H9 (cell line): Measurements from ENCODE around the gene PRSS50. TPM values are rescaled to one million over a fixed set of nuclear protein-coding genes. Genes with fewer than 3 reads are reported as not detected.

ENCODE experiments used
- DNase-seq: peaks from one replicate; pipeline ENCODE4 v3.0.0-alpha.2; 2017
- H2AFZ ChIP-seq: one replicate; pipeline ENCODE4 v1.6.1; 2013; ENCODE audit warnings: mild to moderate bottlenecking, low read length, control low read depth, moderate library complexity
- H2AK5ac ChIP-seq: 2 replicates; pipeline ENCODE4 v1.6.1; 2013; ENCODE audit warnings: low read length, control low read depth, mixed read lengths; ENCODE audit not compliant: insufficient read length
- H2BK120ac ChIP-seq: one replicate; pipeline ENCODE4 v1.6.1; 2013; ENCODE audit warnings: low read depth, mild to moderate bottlenecking, low read length, control low read depth, inconsistent platforms; ENCODE audit not compliant: poor library complexity, severe bottlenecking
- H2BK12ac ChIP-seq: 2 replicates; pipeline ENCODE4 v1.6.1; 2013; ENCODE audit warnings: low read length, control low read depth, mixed read lengths, low read depth; ENCODE audit not compliant: insufficient read length
- H2BK15ac ChIP-seq: 2 replicates; pipeline ENCODE4 v1.6.1; 2013; ENCODE audit warnings: low read depth, low read length, control low read depth
- H2BK20ac ChIP-seq: one replicate; pipeline ENCODE4 v1.6.1; 2013; ENCODE audit warnings: low read depth, mild to moderate bottlenecking, low read length, control low read depth, inconsistent platforms; ENCODE audit not compliant: poor library complexity, severe bottlenecking
- H2BK5ac ChIP-seq: 2 replicates; pipeline ENCODE4 v1.6.1; 2013; ENCODE audit warnings: low read length, control low read depth, mixed read lengths; ENCODE audit not compliant: insufficient read length
- H3K14ac ChIP-seq: 2 replicates; pipeline ENCODE4 v1.6.1; 2013; ENCODE audit warnings: low read length, control low read depth; ENCODE audit not compliant: insufficient read depth
- H3K18ac ChIP-seq: 2 replicates; pipeline ENCODE4 v1.6.1; 2013; ENCODE audit warnings: low read depth, mild to moderate bottlenecking, mixed read lengths, low read length, control low read depth; ENCODE audit not compliant: insufficient read length
- H3K23ac ChIP-seq: 2 replicates; pipeline ENCODE4 v1.6.1; 2013; ENCODE audit warnings: low read length, control low read depth, mixed read lengths, low read depth; ENCODE audit not compliant: insufficient read length
- H3K23me2 ChIP-seq: 2 replicates; pipeline ENCODE4 v1.6.1; 2013; ENCODE audit warnings: low read depth, mild to moderate bottlenecking, mixed read lengths, low read length, control low read depth; ENCODE audit not compliant: insufficient read length, poor library complexity, severe bottlenecking
- H3K27ac ChIP-seq: 2 replicates; pipeline ENCODE4 v1.5.1; 2013; ENCODE audit warnings: low read length, control low read depth, mixed read lengths, low read depth; ENCODE audit not compliant: insufficient read length
- H3K27me3 ChIP-seq: 2 replicates; pipeline ENCODE4 v1.6.1; 2013; ENCODE audit warnings: low read length, control low read depth, inconsistent platforms; ENCODE audit not compliant: insufficient read depth
- H3K4ac ChIP-seq: 2 replicates; pipeline ENCODE4 v1.6.1; 2013; ENCODE audit warnings: low read depth, mild to moderate bottlenecking, control low read depth, inconsistent platforms, low read length, moderate library complexity
- H3K4me1 ChIP-seq: 2 replicates; pipeline ENCODE4 v1.6.1; 2013; ENCODE audit warnings: low read length, control low read depth, inconsistent platforms; ENCODE audit not compliant: insufficient read depth
- H3K4me2 ChIP-seq: 2 replicates; pipeline ENCODE4 v1.6.1; 2013; ENCODE audit warnings: low read length, control low read depth, mixed read lengths; ENCODE audit not compliant: insufficient read length, insufficient read depth
- H3K56ac ChIP-seq: 2 replicates; pipeline ENCODE4 v1.6.1; 2013; ENCODE audit warnings: low read depth, mild to moderate bottlenecking, mixed read lengths, low read length, control low read depth; ENCODE audit not compliant: insufficient read length
- H3K79me1 ChIP-seq: 2 replicates; pipeline ENCODE4 v1.6.1; 2013; ENCODE audit warnings: low read depth, mild to moderate bottlenecking, moderate library complexity, low read length, control low read depth, inconsistent platforms; ENCODE audit not compliant: insufficient read depth, poor library complexity, severe bottlenecking
- H3K79me2 ChIP-seq: 2 replicates; pipeline ENCODE4 v1.6.1; 2013; ENCODE audit warnings: low read length, control low read depth, inconsistent platforms; ENCODE audit not compliant: insufficient read depth
- H3K9ac ChIP-seq: 2 replicates; pipeline ENCODE4 v1.6.1; 2013; ENCODE audit warnings: low read length, control low read depth, mixed read lengths; ENCODE audit not compliant: insufficient read length; ENCODE audit errors: extremely low read depth
- H3K9me3 ChIP-seq: one replicate; pipeline ENCODE4 v1.6.1; 2013; ENCODE audit warnings: low read depth, low read length, inconsistent platforms; ENCODE audit not compliant: control insufficient read depth
- H3T11ph ChIP-seq: one replicate; pipeline ENCODE4 v1.6.1; 2013; ENCODE audit warnings: mild to moderate bottlenecking, low read length, control low read depth, inconsistent platforms
- H4K20me1 ChIP-seq: one replicate; pipeline ENCODE4 v1.6.1; 2013; ENCODE audit not compliant: control insufficient read depth, insufficient read length, insufficient read depth
- H4K5ac ChIP-seq: 2 replicates; pipeline ENCODE4 v1.6.1; 2013; ENCODE audit warnings: low read depth, mild to moderate bottlenecking, mixed read lengths, low read length, control low read depth; ENCODE audit not compliant: insufficient read length
- H4K8ac ChIP-seq: replicated peaks from 2 replicates; pipeline ENCODE4 v1.6.1; 2013; ENCODE audit warnings: low read length, control low read depth, mixed read lengths, low read depth; ENCODE audit not compliant: insufficient read length
- H4K91ac ChIP-seq: 2 replicates; pipeline ENCODE4 v1.6.1; 2013; ENCODE audit warnings: low read depth, mild to moderate bottlenecking, moderate library complexity, mixed read lengths, low read length, control low read depth; ENCODE audit not compliant: insufficient read length
- H3K27ac Mint-ChIP-seq, 3 experiments: 2 replicates in 2 of 3; 3 replicates in 1 of 3; pipeline ENCODE4 v1.8.0; 2020 to 2021; ENCODE audit warnings: mixed read lengths in 3 of 3, mild to moderate bottlenecking in 1 of 3, moderate library complexity in 1 of 3
- H3K27me3 Mint-ChIP-seq: 2 replicates; pipeline ENCODE4 v1.8.0; 2021; ENCODE audit warnings: low read depth, mild to moderate bottlenecking, moderate library complexity, mixed read lengths
- H3K36me3 Mint-ChIP-seq, 3 experiments: 2 replicates in 2 of 3; 3 replicates in 1 of 3; pipeline ENCODE4 v1.8.0; 2020 to 2021; ENCODE audit warnings: low read depth in 3 of 3, mixed read lengths in 3 of 3; ENCODE audit not compliant: insufficient read depth in 1 of 3
- H3K4me1 Mint-ChIP-seq, 2 experiments: 2 replicates each; pipeline ENCODE4 v1.8.0; 2020; ENCODE audit warnings: mixed read lengths in 2 of 2
- H3K4me3 Mint-ChIP-seq, 2 experiments: 2 replicates in 1 of 2; 3 replicates in 1 of 2; pipeline ENCODE4 v1.8.0; 2020 to 2021; ENCODE audit warnings: mild to moderate bottlenecking in 2 of 2, mixed read lengths in 2 of 2, moderate library complexity in 1 of 2
- H3K9me3 Mint-ChIP-seq, 2 experiments: 2 replicates in 1 of 2; 3 replicates in 1 of 2; pipeline ENCODE4 v1.8.0; 2020; ENCODE audit warnings: mild to moderate bottlenecking in 2 of 2, mixed read lengths in 2 of 2, moderate library complexity in 1 of 2
- CTCF ChIP-seq: fragments of 200-600 bp; sonication (generic); conservative IDR thresholded peaks from 3 replicates; pipeline ENCODE4 v1.8.0; 2021; ENCODE audit warnings: antibody characterized with exemption, mild to moderate bottlenecking
- WGBS: extraction: QIAGEN DNeasy Blood & Tissue Kit; methylation state at CpG from one replicate; pipeline ENCODE4 v1.1.7; 2013; ENCODE audit warnings: missing lambda C conversion rate, low lambda C conversion rate, mixed read lengths; ENCODE audit not compliant: insufficient read length; ENCODE audit errors: extremely low coverage; 5-methylcytosine and 5-hydroxymethylcytosine counted together
- total RNA-seq: library from RNA; stranded (reverse); gene quantifications from 2 replicates; pipeline ENCODE4 v1.2.1, GENCODE V29; 2021

PRSS50 gene
- total RNA-seq, 1 experiment from 2014 or later = 0.24 TPM

- no peaks in the 10 kb centered on the region for H3K36me3 Mint-ChIP-seq
- Histone ChIP-seq H2BK5ac (no peak overlapping the region), H3K79me2 (no peaks in the 10 kb centered on the region), H3K4me1 (no peaks in the 10 kb centered on the region), H2AFZ (no peak overlapping the region), H2BK120ac (no peak overlapping the region), H3T11ph (no peak overlapping the region), H3K4ac (no peak overlapping the region), H3K4me2 (no peak overlapping the region), H3K18ac (no peak overlapping the region), H2AK5ac (no peak overlapping the region), H3K9me3 (no peaks in the 10 kb centered on the region), H2BK20ac (no peak overlapping the region), H3K27ac (no peak overlapping the region), H3K14ac (no peak overlapping the region), H4K5ac (no peak overlapping the region), H2BK12ac (no peak overlapping the region), H3K27me3 (no peaks in the 10 kb centered on the region), H3K79me1 (no peaks in the 10 kb centered on the region), H3K56ac (no peak overlapping the region), H4K20me1 (no peaks in the 10 kb centered on the region), H3K23me2 (no peaks in the 10 kb centered on the region), H2BK15ac (no peak overlapping the region), H3K23ac (no peak overlapping the region), H4K8ac (no peak overlapping the region), H3K9ac (no peak overlapping the region), H4K91ac (no peak overlapping the region)
- no peak overlapping the region for H3K27ac Mint-ChIP-seq
- peaks cover 11 to 15% of the 10 kb centered on the region in 2 experiments for H3K4me1 Mint-ChIP-seq
- H3K27me3 Mint-ChIP-seq = peaks cover 2% of the 10 kb centered on the region
- WGBS = no CpG with 5 or more reads among the region's 6 CpGs
- no peak overlapping the region for H3K4me3 Mint-ChIP-seq
- DNase-seq = no peak
- no peak for TF ChIP-seq CTCF
- no peaks in the 10 kb centered on the region for H3K9me3 Mint-ChIP-seq
Measured at GRCh38 chr3:46709721-46710120, 7.9 kb downstream of the PRSS50 start.
